Medulla oblongata (tissue), 1 donor: ENCODE results near the gene ARHGEF28.

ENCODE experiments used
- DNase-seq: peaks from one replicate; pipeline ENCODE4 v3.0.0-alpha.2; 2015; ENCODE audit errors: extremely low spot score

The ARHGEF28 gene

DNA sequence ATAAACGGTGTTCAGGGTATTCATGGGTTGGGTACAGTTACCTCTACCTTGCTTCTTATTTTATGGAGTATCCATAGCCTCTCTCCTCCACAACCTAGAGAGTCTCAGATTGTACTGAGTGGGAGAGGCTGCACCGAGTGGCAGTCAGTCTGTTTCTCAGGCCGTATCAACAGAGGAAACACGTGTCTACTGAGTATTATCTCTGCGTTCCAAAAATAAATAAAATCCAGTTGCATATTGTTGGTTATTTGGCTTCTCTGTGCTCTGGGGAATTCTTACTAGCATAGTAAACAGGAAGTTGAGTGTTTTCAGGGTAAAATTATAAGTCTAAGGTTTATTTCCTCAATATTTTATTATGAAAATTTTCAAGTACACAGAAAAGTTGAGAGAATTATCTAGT is 231.0 kb downstream of the ARHGEF28 start:
- DNase-seq, result no peak

GRCh38 chr5:73857446-73857845 is 231.4 kb downstream of the ARHGEF28 start:
- DNase-seq, result no peak

GRCh38 chr5:73858054-73858453 is 232.1 kb downstream of the ARHGEF28 start:
- no peak for DNase-seq

- DNase-seq, result no peak
Observed at GRCh38 chr5:73858776-73859175, 232.8 kb downstream of the ARHGEF28 start.

DNA sequence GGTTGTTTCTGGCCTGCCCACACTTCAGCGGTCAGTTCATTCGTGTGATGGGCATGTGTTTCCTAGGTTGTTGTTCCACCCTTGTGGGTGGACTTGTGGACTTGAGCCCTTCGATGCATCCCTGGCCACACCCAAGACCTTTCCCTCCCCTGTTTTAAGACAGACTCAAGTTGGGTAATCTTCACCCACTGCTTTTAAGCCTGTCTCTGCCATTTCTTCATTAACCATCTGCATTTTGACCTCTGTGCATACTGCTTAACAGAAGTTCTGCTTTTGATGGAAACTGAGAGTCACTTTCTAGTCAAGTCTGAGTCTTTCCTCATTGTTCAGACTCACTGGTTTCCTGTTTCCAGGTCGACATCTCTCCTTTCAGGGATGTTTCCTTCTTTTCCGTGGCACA is 233.7 kb downstream of the ARHGEF28 start:
- peak; percentile 30 for DNase-seq

DNA sequence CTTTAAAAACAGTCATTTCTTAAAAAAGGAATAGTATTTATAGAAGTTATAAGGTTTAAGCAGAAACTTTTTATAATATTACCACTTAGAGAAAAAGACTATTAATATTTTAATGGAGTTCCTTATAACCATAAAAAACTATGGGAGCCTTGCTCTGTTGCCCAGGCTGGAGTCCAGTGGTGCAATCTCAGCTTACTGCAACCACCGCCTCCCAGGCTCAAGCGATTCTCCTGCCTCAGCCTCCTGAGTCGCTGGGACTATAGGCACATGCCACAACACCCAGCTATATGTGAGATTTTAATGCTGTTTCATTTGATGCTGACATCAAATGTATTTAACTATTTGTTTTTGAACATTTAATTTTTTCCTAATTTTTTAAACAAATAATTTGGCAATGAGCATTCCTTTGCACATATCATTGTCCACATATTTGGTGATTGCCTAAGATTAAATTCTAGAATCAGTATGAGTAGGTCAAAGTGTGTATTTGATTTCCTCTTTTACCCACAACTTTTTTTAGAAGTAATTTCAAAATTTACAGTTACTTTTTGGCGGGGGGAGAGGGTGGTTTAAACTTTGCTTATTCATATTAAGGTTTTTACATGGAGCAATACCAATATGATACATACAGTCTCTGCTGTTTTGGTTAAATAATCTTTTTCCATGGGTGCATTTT is 235.5 kb downstream of the ARHGEF28 start:
- DNase-seq, result no peak

GRCh38 chr5:73862796-73863195 is 236.8 kb downstream of the ARHGEF28 start:
- DNase-seq, result no peak

DNA sequence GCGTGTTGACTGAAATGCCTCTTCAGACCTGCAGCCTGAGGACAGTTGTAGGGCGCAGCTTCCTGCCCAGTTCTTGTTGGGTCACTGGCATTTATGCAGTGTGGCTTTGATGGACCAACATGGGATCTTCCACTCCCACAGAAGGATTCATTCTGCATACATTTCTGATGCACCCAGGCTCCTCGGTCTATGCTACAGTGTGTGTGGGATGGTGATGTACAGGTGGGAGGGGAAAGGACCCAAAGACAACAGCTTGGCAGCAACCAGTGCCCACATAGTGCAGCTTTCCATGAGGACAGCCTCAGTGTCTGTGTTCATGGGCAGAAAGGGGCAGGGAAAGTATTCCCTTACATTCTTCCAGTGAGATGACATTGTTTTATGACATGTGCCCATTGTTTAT is 237.9 kb downstream of the ARHGEF28 start:
- no peak for DNase-seq

DNA sequence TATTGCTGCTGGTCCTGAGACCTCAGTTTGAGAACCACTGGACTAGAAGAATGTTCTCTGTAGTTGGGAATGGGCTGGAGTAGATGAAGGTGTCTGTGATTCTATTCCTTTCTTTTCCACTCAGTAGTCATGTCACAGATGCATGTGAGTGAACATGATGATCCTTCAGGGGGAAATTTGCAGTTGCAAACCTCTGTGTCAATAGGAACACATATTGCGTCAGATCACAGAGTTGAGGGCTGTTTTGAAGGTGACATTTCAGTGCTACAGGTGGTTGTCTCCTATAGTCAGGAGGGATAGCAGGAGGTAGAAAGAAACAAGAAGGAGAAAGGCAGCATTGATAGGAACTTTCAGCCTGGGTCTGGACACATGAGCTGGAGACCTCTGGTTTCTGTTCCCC is 239.3 kb downstream of the ARHGEF28 start:
- no peak for DNase-seq

GRCh38 chr5:73867345-73868335 is 241.6 kb downstream of the ARHGEF28 start:
- no peak for DNase-seq

- DNase-seq, result no peak
Observed at GRCh38 chr5:73883646-73884045, 257.6 kb downstream of the ARHGEF28 start.

DNA sequence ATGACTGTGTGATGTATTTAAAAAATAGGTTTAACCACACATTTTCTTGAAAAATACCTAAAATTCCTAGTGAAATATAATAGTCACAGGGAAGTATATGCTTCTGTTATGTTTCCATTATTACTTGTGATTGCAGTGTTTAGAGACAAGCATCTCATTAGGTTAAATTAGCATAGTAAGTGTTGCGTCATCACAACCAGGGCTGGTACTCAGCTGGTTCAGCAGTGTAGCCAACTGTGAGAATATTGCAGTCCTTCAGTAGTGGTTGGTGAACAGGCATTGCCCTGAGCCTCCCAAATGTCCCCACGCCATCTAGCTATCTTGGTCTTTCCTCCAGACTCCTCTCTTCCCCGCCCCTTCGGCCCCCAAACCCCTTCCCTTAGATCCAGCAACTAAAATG is 261.7 kb downstream of the ARHGEF28 start:
- DNase-seq, result no peak

DNA sequence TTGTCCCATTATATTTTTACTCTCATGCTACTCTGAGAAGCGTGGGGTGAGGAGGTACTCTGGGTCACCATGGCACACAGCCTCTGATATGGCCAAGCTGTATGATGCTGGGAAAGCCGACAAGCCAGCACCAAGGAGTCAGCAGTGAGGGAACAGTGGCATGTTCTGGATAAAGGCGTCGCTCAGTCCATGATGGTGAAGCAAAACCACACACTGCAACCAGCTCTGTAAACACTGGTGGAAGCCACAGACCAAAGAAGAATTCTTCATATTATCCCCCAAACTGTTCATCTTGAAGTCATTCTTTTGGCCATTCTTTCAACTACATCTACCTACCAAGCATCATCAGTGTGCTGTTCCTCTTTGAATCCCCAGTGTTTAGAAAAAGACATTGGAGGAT is 264.6 kb downstream of the ARHGEF28 start:
- no peak for DNase-seq

GRCh38 chr5:73892218-73892617 is 266.2 kb downstream of the ARHGEF28 start:
- no peak for DNase-seq

DNA sequence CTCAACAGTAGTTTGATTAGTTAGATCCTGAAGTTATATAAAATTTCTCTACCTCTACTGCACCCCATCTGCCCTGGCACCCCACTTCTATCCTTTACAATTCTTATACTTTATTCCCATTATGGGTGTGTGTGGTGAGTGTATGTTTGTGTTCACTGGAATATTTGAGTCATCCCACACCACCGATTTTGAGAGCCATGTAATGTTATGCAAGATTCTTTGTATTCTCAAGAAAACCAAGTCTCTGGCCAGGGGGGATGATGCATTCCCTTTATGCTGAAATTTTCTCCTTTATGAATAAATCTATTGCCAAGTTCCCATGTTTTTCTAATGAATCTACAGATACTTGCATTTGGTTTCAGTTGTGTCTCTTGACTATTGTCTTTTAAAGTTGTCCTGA is 266.8 kb downstream of the ARHGEF28 start:
- DNase-seq, result no peak

GRCh38 chr5:73893813-73894212 is 267.8 kb downstream of the ARHGEF28 start:
- DNase-seq, result no peak

- no peak for DNase-seq
Observed at GRCh38 chr5:73894860-73895259, 268.9 kb downstream of the ARHGEF28 start.

DNA sequence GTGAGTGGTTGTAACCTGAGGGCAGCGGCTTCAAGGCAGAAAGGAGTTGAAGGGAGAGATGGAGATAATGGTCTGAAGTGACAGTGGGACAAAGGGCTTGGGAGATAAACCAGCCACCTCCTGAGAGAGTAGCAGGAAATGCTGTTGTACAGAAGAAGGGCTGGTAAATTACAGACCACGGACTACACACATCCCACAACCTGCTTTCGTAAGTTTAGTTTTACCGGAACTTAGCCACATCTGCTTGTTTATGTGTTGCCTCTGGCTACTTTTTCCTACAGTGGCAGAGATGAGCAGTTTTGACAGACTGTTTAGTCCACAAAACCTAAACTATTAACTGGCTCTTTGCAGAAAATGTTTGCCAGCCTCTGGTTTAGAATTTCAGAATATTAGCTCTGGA is 269.5 kb downstream of the ARHGEF28 start:
- DNase-seq, result no peak

DNA sequence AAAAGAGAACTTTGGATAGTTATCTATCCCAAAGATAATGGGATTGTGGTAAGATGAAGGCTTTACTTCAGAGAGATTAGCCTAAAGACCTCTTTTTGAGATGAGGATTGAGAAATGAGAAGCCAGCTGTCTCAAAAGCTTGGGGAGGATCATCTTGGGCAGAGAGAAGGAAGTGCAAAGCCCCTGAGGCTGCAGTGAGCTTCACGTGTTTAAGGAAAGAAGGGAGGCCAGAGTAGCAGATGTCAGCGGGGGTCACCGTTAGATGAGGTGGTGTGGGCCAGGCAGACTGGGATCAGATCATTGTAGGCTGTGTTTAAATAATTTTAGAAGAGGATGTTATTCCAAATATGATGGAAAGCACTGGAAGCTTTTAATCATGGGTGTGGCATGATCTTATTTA is 270.1 kb downstream of the ARHGEF28 start:
- DNase-seq, result no peak

DNA sequence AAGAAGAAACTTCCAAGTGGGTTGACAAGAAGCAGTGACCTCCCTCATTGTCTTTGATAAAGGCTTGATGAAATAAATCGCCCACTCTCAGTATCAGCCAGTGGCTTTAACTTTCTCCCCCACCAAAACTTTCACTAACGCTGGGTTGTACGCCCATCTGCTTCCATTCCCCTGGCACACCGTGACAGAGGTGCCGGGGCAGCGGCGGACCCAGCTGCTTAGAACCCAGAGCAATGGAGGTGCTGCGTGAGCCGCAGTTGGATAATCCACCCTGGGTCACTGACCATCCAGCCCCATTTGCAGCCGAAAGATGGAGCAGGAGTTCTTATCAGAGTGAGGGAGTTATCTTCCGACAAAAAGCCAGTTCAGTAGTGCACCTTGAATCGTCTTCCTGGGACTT is 270.7 kb downstream of the ARHGEF28 start:
- DNase-seq, result no peak

- DNase-seq, result no peak
Observed at GRCh38 chr5:73897893-73898292, 271.9 kb downstream of the ARHGEF28 start.

DNA sequence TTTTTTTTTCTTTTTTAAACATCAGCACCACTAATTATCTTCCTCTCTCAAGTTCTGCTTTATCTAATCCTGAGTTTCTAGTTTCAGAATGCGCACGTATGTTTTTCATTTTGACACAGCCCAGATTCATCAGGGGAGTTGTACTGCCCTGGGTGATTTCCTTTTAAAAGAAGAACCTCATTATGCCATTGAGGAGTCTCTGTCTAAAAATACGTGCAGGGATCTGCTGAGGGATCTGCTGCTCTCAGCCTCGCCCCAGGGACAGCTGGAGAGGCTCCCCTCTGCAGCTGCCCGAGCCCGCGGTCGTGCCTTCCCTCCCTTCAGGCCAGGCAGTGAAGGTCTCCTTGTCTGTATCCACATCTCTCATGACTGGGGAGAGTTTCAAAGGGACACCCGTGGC is 273.1 kb downstream of the ARHGEF28 start:
- DNase-seq, result no peak

DNA sequence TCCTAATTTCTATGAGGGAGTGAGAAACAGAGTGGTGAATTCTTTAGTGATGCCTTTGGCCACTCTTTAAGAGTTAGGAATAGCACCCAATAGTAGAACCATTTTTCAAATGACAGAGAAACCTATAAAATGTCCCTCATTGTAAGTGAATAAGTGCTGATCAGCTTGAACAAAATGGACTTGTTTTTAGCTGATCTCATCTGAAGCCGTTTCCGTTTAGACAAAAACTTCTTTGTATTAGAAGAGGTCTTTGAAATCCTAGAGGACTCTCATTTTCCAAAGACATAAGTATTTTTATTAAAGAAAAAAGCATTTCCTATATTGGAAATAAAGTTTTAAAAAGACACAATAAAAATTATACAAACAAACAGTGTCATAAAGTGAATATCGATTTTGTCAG is 273.9 kb downstream of the ARHGEF28 start:
- peak; percentile 40 for DNase-seq
